Karpas-422 (cell line): ENCODE data around the gene PPP1CA. TPM values are rescaled to one million over a fixed set of nuclear protein-coding genes. Genes with fewer than 3 reads are reported as not detected.
A peak's percentile ranks its signal among the peaks of the same experiment; 100 is the strongest.

Experiments
- DNase-seq: peaks from one replicate; pipeline ENCODE4 v3.0.0-alpha.2; 2015
- H2AFZ ChIP-seq: fragments of 200-600 bp; sonication (generic); 2 replicates; pipeline ENCODE4 v1.6.1; 2014; ENCODE audit warnings: antibody characterized with exemption, low read length, mixed read lengths
- H3K27ac ChIP-seq: fragments of 200-600 bp; sonication (generic); 2 replicates; pipeline ENCODE4 v1.5.1; 2014; ENCODE audit warnings: mild to moderate bottlenecking, low read length, moderate library complexity
- H3K27me3 ChIP-seq: fragments of 200-600 bp; sonication (generic); 2 replicates; pipeline ENCODE4 v1.6.1; 2014; ENCODE audit warnings: low read length, mixed read lengths
- H3K36me3 ChIP-seq: fragments of 200-600 bp; sonication (generic); 2 replicates; pipeline ENCODE4 v1.6.1; 2014; ENCODE audit warnings: low read length, mixed read lengths; ENCODE audit not compliant: insufficient read depth
- H3K4me1 ChIP-seq: fragments of 200-600 bp; sonication (generic); 2 replicates; pipeline ENCODE4 v1.6.1; 2014; ENCODE audit warnings: mild to moderate bottlenecking, low read length, mixed read lengths
- H3K4me2 ChIP-seq: fragments of 200-600 bp; sonication (generic); 2 replicates; pipeline ENCODE4 v1.6.1; 2014; ENCODE audit warnings: low read length, low read depth, mild to moderate bottlenecking; ENCODE audit not compliant: poor library complexity, severe bottlenecking
- H3K4me3 ChIP-seq: fragments of 200-600 bp; sonication (generic); 2 replicates; pipeline ENCODE4 v1.5.1; 2014; ENCODE audit warnings: mild to moderate bottlenecking, antibody characterized with exemption, low read length, mixed read lengths
- H3K79me2 ChIP-seq: fragments of 200-600 bp; sonication (generic); 2 replicates; pipeline ENCODE4 v1.6.1; 2014; ENCODE audit warnings: mild to moderate bottlenecking, low read length, mixed read lengths
- H3K9ac ChIP-seq: fragments of 200-600 bp; sonication (generic); 2 replicates; pipeline ENCODE4 v1.6.0; 2014; ENCODE audit warnings: low read length
- H3K9me2 ChIP-seq: fragments of 200-600 bp; sonication (generic), shearing (Covaris generic); replicated peaks from 2 replicates; pipeline ENCODE4 v1.6.0; 2014; ENCODE audit warnings: mild to moderate bottlenecking, low read length, moderate library complexity; ENCODE audit not compliant: insufficient read depth
- H3K9me3 ChIP-seq: fragments of 300-700, 200-600 bp; sonication (generic); 2 replicates; pipeline ENCODE4 v1.6.1; 2014; ENCODE audit warnings: low read length, mixed read lengths
- H4K20me1 ChIP-seq: fragments of 200-600 bp; sonication (generic); 2 replicates; pipeline ENCODE4 v1.6.1; 2014; ENCODE audit warnings: mild to moderate bottlenecking, antibody characterized with exemption, low read length, low read depth; ENCODE audit not compliant: insufficient read depth
- total RNA-seq: library from RNA; depleted of rRNA; stranded (reverse); fragments of >200 nt; shearing (Covaris generic); gene quantifications from 2 replicates; pipeline ENCODE4 v1.2.3, GENCODE V29; 2014; ENCODE audit warnings: low replicate concordance

Gene PPP1CA
- total RNA-seq, 1 experiment from 2014 or later: 218 TPM

DNA sequence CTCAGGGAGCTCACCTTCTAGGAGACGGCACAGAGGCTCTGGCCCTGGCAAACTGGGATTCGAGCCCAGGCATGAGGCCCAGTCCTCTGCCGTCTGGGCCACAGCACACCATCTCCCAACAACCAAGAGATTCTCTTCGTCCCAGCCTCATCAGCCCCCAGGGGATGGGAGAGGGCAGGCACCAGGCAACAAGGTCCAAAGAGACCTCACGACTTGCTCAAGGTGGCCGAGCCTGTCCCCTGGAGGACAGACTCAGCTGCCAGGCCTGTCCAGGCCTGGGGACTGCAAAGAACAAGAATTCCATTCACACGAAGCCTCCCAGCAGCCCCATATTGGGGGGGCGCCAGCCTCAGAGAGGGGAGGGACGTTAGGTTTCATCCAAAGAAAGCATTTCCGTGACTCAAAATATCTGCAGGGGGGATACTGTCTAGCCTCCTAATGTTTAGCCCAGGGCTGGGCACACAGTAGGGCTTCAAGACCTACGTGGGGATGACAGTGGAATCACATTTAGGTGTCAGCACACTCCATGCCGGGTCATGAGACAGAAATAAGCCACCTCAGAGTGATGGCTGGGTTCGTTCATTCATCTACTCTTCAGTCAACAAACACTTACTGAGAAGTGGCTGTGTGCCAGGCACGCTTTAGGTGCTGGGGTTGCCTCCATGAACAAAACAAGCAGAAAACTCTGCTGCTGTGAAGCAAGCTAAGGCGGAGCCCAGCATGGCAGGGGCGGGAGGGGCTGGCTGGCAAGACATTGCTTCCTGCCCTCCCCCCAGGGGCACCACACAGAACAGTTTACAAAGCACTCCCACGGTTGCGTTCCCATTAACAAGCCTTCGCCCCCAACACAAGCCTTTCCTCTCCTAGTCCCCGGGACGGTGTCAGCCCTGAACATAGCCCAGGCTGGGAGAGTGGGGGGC, 15.0 kb upstream of the PPP1CA start:
- DNase-seq: peak; percentile 66
- H3K27ac ChIP-seq: no peak overlapping the region
- H2AFZ ChIP-seq: no peak overlapping the region
- H3K4me1 ChIP-seq: peaks cover 58% of the 10 kb centered on the region
- H3K36me3 ChIP-seq: no peaks in the 10 kb centered on the region
- H3K4me2 ChIP-seq: no peak overlapping the region
- no peak overlapping the region for H3K4me3 ChIP-seq
- no peaks in the 10 kb centered on the region for H3K9me3 ChIP-seq
- H3K79me2 ChIP-seq: no peaks in the 10 kb centered on the region
- H3K9ac ChIP-seq: no peak overlapping the region
- no peaks in the 10 kb centered on the region for H4K20me1 ChIP-seq
- H3K27me3 ChIP-seq: no peaks in the 10 kb centered on the region; the same call in 1 of the 2 replicates
- H3K9me2 ChIP-seq: no peaks in the 10 kb centered on the region

GRCh38 chr11:67415501-67416304, 14.0 kb upstream of the PPP1CA start, which contains the start of gene CARNS1:
Gene CARNS1, plus strand, starts transcription at chr11:67415678. Its CDS starts 522 bp downstream, at chr11:67416200.
- Histone ChIP-seq H2AFZ (no peak within 1 kb of the TSS), H3K79me2 (no peaks in the 10 kb centered on the region)

GRCh38 chr11:67413266-67413849, 11.7 kb upstream of the PPP1CA start:
- Histone ChIP-seq H4K20me1 (peaks cover 4% of the 10 kb centered on the region; the same call in 1 of the 2 replicates), H3K9ac (no peak overlapping the region), H3K79me2 (no peaks in the 10 kb centered on the region), H2AFZ (no peak overlapping the region), H3K9me3 (no peaks in the 10 kb centered on the region), H3K27ac (no peak overlapping the region), H3K9me2 (no peaks in the 10 kb centered on the region), H3K4me2 (no peak overlapping the region), H3K27me3 (no peaks in the 10 kb centered on the region), H3K4me3 (no peak overlapping the region), H3K36me3 (no peaks in the 10 kb centered on the region), H3K4me1 (peaks cover 65% of the 10 kb centered on the region)
- no peak for DNase-seq

More at GRCh38 chr11:67415501-67416304, 14.0 kb upstream of the PPP1CA start, which contains the start of gene CARNS1:
- Histone ChIP-seq H3K36me3 (no peaks in the 10 kb centered on the region), H4K20me1 (peaks cover 4% of the 10 kb centered on the region; the same call in 1 of the 2 replicates), H3K4me3 (no peak within 1 kb of the TSS), H3K27ac (no peak within 1 kb of the TSS), H3K9me3 (no peaks in the 10 kb centered on the region), H3K4me2 (no peak within 1 kb of the TSS), H3K4me1 (peaks cover 65% of the 10 kb centered on the region), H3K9ac (no peak within 1 kb of the TSS), H3K9me2 (no peaks in the 10 kb centered on the region), H3K27me3 (no peaks in the 10 kb centered on the region; the same call in 1 of the 2 replicates)
- DNase-seq: no peak

DNA sequence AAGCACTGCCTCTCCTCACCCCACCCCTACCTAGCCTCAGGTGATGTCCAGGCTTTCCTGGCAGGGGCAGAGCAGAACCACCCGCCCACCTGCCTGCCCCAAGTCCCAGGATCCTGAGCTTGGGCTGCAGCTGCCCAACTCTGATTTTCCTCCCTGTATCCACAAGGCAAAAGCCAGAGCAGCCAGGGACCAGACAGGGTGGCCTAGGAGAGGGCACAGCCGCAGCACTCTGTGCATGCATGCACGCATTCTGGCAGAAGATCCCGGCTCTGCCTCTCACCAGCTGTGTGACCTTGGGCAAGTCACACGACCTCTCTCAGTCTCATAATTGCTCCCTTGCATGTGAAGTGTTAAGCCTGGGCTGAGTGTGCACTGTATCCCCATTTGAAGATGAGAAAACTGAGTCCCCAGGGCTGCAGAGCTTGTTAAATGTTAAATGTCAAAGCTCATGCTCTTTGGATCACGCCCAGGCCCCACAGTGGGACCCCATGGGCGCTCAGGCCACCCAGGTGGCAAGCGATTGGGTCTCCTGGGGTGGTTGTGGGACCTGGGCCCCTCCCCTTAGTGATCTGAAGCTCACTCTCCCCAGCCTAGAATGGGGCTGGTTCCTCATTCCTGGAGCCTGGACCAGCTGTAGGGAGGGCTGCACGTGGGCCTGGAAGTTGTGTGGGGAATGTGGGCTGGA, 11.0 kb upstream of the PPP1CA start:
- Histone ChIP-seq H3K9ac (0 out of 2 replicates have a peak overlapping the region, but pooled peaks have one; percentile 12), H3K9me3 (no peaks in the 10 kb centered on the region), H2AFZ (no peak overlapping the region), H3K79me2 (no peaks in the 10 kb centered on the region), H3K4me2 (peak overlapping the region; percentile 7), H3K36me3 (no peaks in the 10 kb centered on the region), H3K27ac (no peak overlapping the region), H3K27me3 (no peaks in the 10 kb centered on the region), H3K4me1 (peaks cover 70% of the 10 kb centered on the region), H3K4me3 (no peak overlapping the region), H4K20me1 (peaks cover 4% of the 10 kb centered on the region; the same call in 1 of the 2 replicates), H3K9me2 (no peaks in the 10 kb centered on the region)
- DNase-seq: no peak

DNA sequence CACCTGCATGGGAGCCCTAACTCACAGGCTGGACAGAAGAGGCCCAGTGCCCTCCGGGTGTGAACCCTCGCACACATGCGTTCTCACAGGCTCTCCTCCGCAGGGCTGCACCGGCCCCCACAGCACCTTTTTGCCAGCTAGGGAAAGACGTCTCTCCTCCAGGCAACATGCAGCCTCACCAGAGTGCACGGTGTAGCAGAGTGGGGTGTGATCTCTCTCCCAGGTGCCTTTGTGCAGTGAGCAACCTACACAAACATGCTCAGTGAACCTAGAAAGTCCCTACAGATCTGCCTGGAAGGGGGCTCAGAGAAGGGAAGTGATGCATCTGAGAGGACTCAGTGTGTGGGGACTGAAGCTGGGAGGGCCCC, 10.1 kb upstream of the PPP1CA start:
- H4K20me1 ChIP-seq: peaks cover 4% of the 10 kb centered on the region; the same call in 1 of the 2 replicates
- H3K79me2 ChIP-seq: no peaks in the 10 kb centered on the region
- H3K27me3 ChIP-seq: no peaks in the 10 kb centered on the region
- no peak overlapping the region for H3K9ac ChIP-seq
- peak overlapping the region; percentile 7 for H3K4me2 ChIP-seq
- DNase-seq: peak; percentile 65
- peaks cover 71% of the 10 kb centered on the region for H3K4me1 ChIP-seq
- H3K4me3 ChIP-seq: no peak overlapping the region
- H3K9me2 ChIP-seq: no peaks in the 10 kb centered on the region
- no peaks in the 10 kb centered on the region for H3K9me3 ChIP-seq
- no peak overlapping the region for H2AFZ ChIP-seq
- H3K27ac ChIP-seq: no peak overlapping the region
- H3K36me3 ChIP-seq: no peaks in the 10 kb centered on the region

- H3K4me3 ChIP-seq: no peak overlapping the region
- peaks cover 73% of the 10 kb centered on the region for H3K4me1 ChIP-seq
- H3K4me2 ChIP-seq: peak overlapping the region; percentile 0
Measured at GRCh38 chr11:67410984-67411784, 9.5 kb upstream of the PPP1CA start.

DNA sequence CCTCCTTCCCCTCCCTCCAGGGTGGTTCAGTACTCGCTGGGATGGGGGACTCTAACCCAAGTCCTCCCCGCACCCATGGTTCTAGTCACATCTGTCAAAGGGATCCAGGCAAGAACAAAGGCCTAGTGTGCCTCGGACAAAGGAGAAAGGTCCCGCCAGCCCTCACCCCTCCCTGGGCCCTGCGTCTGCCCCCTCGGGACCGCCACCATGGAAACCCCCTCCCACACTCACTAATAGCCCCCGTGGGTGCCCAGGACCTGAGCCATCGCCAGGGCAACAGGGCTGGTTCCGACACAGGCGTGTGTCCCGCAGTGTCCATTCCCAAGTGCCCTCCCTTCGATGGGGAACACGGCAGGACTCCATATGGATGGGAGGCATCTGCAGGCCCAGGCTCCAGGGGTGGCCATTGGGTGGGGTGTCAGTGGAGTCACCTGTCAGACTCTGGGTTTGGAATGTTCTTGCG, 8.7 kb upstream of the PPP1CA start:
- DNase-seq: no peak
- Histone ChIP-seq H4K20me1 (peaks cover 4% of the 10 kb centered on the region; the same call in 1 of the 2 replicates), H3K9me2 (no peaks in the 10 kb centered on the region), H3K4me1 (peaks cover 81% of the 10 kb centered on the region), H3K4me2 (peak overlapping the region; percentile 96), H3K27me3 (no peaks in the 10 kb centered on the region), H3K9me3 (no peaks in the 10 kb centered on the region), H3K36me3 (no peaks in the 10 kb centered on the region), H2AFZ (no peak overlapping the region), H3K79me2 (no peaks in the 10 kb centered on the region), H3K4me3 (peak overlapping the region; percentile 93; the same call in 1 of the 2 replicates), H3K9ac (peak overlapping the region; percentile 33; the same call in 1 of the 2 replicates), H3K27ac (0 out of 2 replicates have a peak overlapping the region, but pooled peaks have one; percentile 22)

More at GRCh38 chr11:67410984-67411784, 9.5 kb upstream of the PPP1CA start:
- Histone ChIP-seq H4K20me1 (peaks cover 4% of the 10 kb centered on the region; the same call in 1 of the 2 replicates), H3K36me3 (no peaks in the 10 kb centered on the region), H3K9me3 (no peaks in the 10 kb centered on the region), H3K9ac (no peak overlapping the region), H2AFZ (no peak overlapping the region), H3K27ac (no peak overlapping the region), H3K27me3 (no peaks in the 10 kb centered on the region), H3K9me2 (no peaks in the 10 kb centered on the region), H3K79me2 (no peaks in the 10 kb centered on the region)
- DNase-seq: no peak
